ENCODE results near the gene PSMB2.
"Not testable (repeated sequence)": the region's sequence is repeated elsewhere in the genome, so short reads cannot be mapped to it uniquely, and the experiment has no call there.

PSMB2 gene

GRCh38 chr1:35594005-35594760 lies 47.1 kb downstream of the PSMB2 start:
- DNase-seq, result no peak

- DNase-seq, result no peak
Observed at GRCh38 chr1:35592991-35593769, 48.1 kb downstream of the PSMB2 start.

- no peak for DNase-seq
Observed at GRCh38 chr1:35591211-35591610, 50.1 kb downstream of the PSMB2 start.

- no peak for DNase-seq
Observed at GRCh38 chr1:35590476-35591040, 50.8 kb downstream of the PSMB2 start.

- no peak for DNase-seq
Observed at GRCh38 chr1:35589516-35590427, 51.6 kb downstream of the PSMB2 start.

GRCh38 chr1:35588197-35588910 lies 53.0 kb downstream of the PSMB2 start:
- DNase-seq, result no peak

- DNase-seq, result no peak
Observed at GRCh38 chr1:35587736-35588135, 53.6 kb downstream of the PSMB2 start.

GRCh38 chr1:35586808-35587207 lies 54.5 kb downstream of the PSMB2 start:
- DNase-seq, result no peak

- DNase-seq, result not testable (repeated sequence)
Observed at GRCh38 chr1:35585805-35586204, 55.5 kb downstream of the PSMB2 start.

GRCh38 chr1:35585281-35585680 lies 56.0 kb downstream of the PSMB2 start:
- DNase-seq, result no peak

- DNase-seq, result not testable (repeated sequence)
Observed at GRCh38 chr1:35581621-35582020, 59.7 kb downstream of the PSMB2 start.

GRCh38 chr1:35580949-35581388 lies 60.4 kb downstream of the PSMB2 start:
- DNase-seq, result no peak

- peak; percentile 62 for DNase-seq
Observed at GRCh38 chr1:35577071-35577998, 64.0 kb downstream of the PSMB2 start.

GRCh38 chr1:35576766-35577070 lies 64.6 kb downstream of the PSMB2 start:
- peak; percentile 47 for DNase-seq

GRCh38 chr1:35576061-35576765 lies 65.1 kb downstream of the PSMB2 start:
- DNase-seq, result no peak

GRCh38 chr1:35575416-35575958 lies 65.8 kb downstream of the PSMB2 start:
- DNase-seq, result no peak

GRCh38 chr1:35574655-35575415 lies 66.5 kb downstream of the PSMB2 start:
- peak; percentile 47 for DNase-seq

GRCh38 chr1:35574125-35574654 lies 67.1 kb downstream of the PSMB2 start:
- DNase-seq, result peak; percentile 48

Measured in right kidney (tissue), 1 donor.